ENCODE measurements around the gene FAM76B.

The FAM76B gene

DNA sequence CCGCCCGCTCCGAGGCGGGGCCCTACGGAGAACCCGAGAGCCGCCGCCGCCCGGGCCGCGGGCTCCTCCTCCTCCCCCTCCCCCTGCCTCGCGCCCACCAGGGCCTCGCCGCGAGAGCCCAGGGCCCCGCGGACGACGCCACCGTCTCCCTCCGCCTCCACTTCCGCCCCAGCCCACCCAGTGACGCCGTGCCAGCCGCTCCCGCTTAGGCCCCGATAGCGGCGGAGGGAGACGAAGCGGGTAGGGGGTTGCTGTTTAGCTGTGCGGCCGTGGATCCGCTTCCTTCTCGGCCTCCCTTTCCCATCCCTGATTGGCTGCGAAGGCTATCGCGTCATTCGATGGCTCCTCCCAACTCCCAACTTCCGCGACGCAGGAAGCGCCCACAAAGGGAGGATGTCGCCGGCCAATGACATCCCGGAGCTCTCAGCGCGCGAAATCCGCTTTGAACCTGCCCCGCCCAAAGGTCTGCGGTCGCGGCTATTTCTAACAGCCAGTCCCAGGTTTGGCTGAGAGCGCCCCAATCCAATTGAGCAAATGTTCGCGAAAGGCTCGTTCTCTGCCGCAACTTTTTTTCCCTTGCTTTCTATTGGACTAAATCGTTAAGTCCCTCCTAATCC lies at the start of gene FAM76B:
FAM76B (minus strand) TSS at position 277 of the 617 bp plus-strand sequence. CDS start 304 bp downstream, outside the sequence.
- Histone ChIP-seq H3K4me3 (ENCODE audit: low read length in 2 of 2) (peak within 1 kb of the TSS; percentile 96 to 98), H3K9ac (ENCODE audit: low read depth in 1 of 2, low read length in 2 of 2) (peak within 1 kb of the TSS; percentile 95 to 96), H3K36me3 (ENCODE audit: control insufficient read depth in 2 of 2, insufficient read depth in 2 of 2, low read length in 2 of 2) (peaks cover 19 to 21% of the 10 kb centered on the region in 2 donors), H3K9me3 (ENCODE audit: control insufficient read depth in 2 of 2, low read length in 2 of 2) (no peaks in the 10 kb centered on the region), H3K27ac (ENCODE audit: low read depth in 2 of 2, low read length in 2 of 2) (peak within 1 kb of the TSS; percentile 99 to 100), H3K4me1 (ENCODE audit: control insufficient read depth in 2 of 2, insufficient read depth in 2 of 2, low read length in 2 of 2) (peaks cover 12 to 18% of the 10 kb centered on the region in 2 donors), H3K27me3 (ENCODE audit: control insufficient read depth in 2 of 2, insufficient read depth in 2 of 2, low read length in 2 of 2) (no peaks in the 10 kb centered on the region)

DNA sequence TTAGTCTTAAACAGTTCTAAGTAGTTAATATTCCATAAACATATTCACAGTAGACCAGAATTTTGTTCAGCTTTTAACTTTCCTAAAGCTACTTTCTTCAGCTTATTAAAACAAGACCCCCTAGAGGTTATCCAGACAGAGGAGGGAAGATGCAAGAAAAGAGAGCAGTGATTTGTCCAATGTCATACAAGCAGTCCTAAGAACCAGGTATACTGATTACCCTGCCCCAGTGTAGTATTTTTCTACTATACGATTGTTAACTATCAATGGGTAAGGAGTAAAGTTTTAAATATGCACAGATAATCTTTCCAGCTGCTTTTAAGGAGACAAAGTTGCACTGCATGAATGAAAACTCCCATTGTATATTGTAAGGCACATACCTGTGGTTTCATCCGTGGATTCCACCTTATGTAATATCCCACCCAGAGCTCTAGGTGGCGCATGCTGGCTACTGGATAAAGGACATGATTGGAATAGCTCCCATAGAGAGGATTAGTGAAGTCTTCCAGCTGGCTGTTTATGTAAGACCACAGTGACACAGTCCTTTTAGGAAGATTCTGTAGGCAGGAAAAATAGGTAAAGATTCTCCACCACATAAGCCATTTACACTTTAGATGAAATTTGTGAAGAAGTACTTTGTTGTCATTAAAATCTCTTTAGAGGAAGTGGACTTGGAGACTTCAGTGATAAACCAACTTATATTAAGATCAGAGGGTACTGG lies 46.3 kb upstream of the FAM76B start:
- Histone ChIP-seq H3K36me3 (ENCODE audit: control insufficient read depth in 2 of 2, insufficient read depth in 2 of 2, low read length in 2 of 2) (peaks cover 11 to 40% of the 10 kb centered on the region in 2 donors), H3K27me3 (ENCODE audit: control insufficient read depth in 2 of 2, insufficient read depth in 2 of 2, low read length in 2 of 2) (no peaks in the 10 kb centered on the region), H3K4me3 (ENCODE audit: low read length in 2 of 2) (no peak overlapping the region), H3K27ac (ENCODE audit: low read depth in 2 of 2, low read length in 2 of 2) (no peak overlapping the region), H3K4me1 (ENCODE audit: control insufficient read depth in 2 of 2, insufficient read depth in 2 of 2, low read length in 2 of 2) (no peaks in the 10 kb centered on the region), H3K9me3 (ENCODE audit: control insufficient read depth in 2 of 2, low read length in 2 of 2) (no peaks in the 10 kb centered on the region), H3K9ac (ENCODE audit: low read depth in 1 of 2, low read length in 2 of 2) (no peak overlapping the region)

DNA sequence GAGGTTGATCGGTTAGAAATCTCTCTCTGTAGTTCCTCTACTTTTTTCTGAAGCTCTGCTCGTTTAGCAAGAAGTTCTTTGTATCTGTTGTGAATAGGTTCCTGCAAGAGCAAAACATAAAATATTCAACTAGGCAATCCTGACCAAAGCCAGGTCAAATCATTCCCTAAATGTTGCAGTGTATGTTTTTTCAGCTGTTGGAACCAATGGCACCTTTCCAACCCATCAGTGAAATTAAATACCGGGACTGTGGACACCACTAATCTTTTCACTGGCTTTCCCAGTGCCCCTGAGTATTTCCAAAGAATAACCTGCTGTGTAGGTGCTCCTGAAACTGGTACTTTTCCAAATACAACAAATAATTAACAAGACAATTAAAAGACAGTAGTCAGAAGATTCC lies 45.8 kb upstream of the FAM76B start:
- H3K9me3 ChIP-seq (ENCODE audit: control insufficient read depth in 2 of 2, low read length in 2 of 2): no peaks in the 10 kb centered on the region
- no peaks in the 10 kb centered on the region for H3K4me1 ChIP-seq (ENCODE audit: control insufficient read depth in 2 of 2, insufficient read depth in 2 of 2, low read length in 2 of 2)
- H3K27ac ChIP-seq (ENCODE audit: low read depth in 2 of 2, low read length in 2 of 2): no peak overlapping the region
- no peak overlapping the region for H3K9ac ChIP-seq (ENCODE audit: low read depth in 1 of 2, low read length in 2 of 2)
- peaks cover 10 to 42% of the 10 kb centered on the region in 2 donors for H3K36me3 ChIP-seq (ENCODE audit: control insufficient read depth in 2 of 2, insufficient read depth in 2 of 2, low read length in 2 of 2)
- H3K4me3 ChIP-seq (ENCODE audit: low read length in 2 of 2): no peak overlapping the region
- no peaks in the 10 kb centered on the region for H3K27me3 ChIP-seq (ENCODE audit: control insufficient read depth in 2 of 2, insufficient read depth in 2 of 2, low read length in 2 of 2)

DNA sequence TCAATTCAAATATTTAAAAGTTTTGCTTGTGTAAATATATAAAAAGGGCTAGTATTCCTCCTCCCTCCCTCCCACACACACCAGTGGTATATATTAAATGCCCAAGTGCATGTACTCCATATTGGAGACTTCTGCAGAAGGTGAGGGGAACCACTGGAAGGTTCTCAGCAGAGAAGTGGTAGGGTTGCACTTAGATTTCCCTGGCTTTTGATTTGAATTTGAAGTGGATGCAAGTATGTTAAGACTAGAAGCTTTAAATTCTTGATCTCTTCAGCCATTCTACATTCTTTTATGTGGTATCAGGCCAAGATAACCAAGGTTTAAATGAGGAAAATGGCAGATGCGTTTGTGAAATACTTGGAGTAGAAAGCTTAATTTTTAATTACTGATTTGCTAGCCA lies 43.8 kb upstream of the FAM76B start:
- peaks cover 18 to 44% of the 10 kb centered on the region in 2 donors for H3K36me3 ChIP-seq (ENCODE audit: control insufficient read depth in 2 of 2, insufficient read depth in 2 of 2, low read length in 2 of 2)
- H3K4me3 ChIP-seq (ENCODE audit: low read length in 2 of 2): no peak overlapping the region
- H3K27me3 ChIP-seq (ENCODE audit: control insufficient read depth in 2 of 2, insufficient read depth in 2 of 2, low read length in 2 of 2): no peaks in the 10 kb centered on the region
- H3K4me1 ChIP-seq (ENCODE audit: control insufficient read depth in 2 of 2, insufficient read depth in 2 of 2, low read length in 2 of 2): no peaks in the 10 kb centered on the region
- H3K27ac ChIP-seq (ENCODE audit: low read depth in 2 of 2, low read length in 2 of 2): no peak overlapping the region
- H3K9ac ChIP-seq (ENCODE audit: low read depth in 1 of 2, low read length in 2 of 2): no peak overlapping the region
- H3K9me3 ChIP-seq (ENCODE audit: control insufficient read depth in 2 of 2, low read length in 2 of 2): no peaks in the 10 kb centered on the region

DNA sequence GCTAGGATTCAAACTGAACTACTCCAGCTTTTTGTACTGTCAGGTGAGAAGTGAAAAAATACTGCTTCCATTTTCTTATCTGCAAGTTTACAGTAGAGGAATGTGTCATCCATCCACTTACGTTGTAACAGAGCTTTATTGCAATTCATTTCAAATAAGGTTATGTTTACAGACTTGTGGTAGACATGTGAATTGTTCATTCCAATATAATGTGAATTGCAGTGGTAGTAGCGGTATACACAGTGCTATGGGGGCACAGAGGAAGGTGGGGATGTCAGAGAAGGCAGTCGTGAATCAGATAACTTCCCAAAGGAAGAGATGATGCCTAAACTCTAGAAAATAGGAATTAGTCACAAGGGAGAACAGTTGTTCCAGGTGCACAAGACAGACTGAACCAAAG lies 43.2 kb upstream of the FAM76B start:
- Histone ChIP-seq H3K27me3 (ENCODE audit: control insufficient read depth in 2 of 2, insufficient read depth in 2 of 2, low read length in 2 of 2) (no peaks in the 10 kb centered on the region), H3K27ac (ENCODE audit: low read depth in 2 of 2, low read length in 2 of 2) (no peak overlapping the region), H3K4me1 (ENCODE audit: control insufficient read depth in 2 of 2, insufficient read depth in 2 of 2, low read length in 2 of 2) (no peaks in the 10 kb centered on the region), H3K9me3 (ENCODE audit: control insufficient read depth in 2 of 2, low read length in 2 of 2) (no peaks in the 10 kb centered on the region), H3K9ac (ENCODE audit: low read depth in 1 of 2, low read length in 2 of 2) (no peak overlapping the region), H3K4me3 (ENCODE audit: low read length in 2 of 2) (no peak overlapping the region), H3K36me3 (ENCODE audit: control insufficient read depth in 2 of 2, insufficient read depth in 2 of 2, low read length in 2 of 2) (peaks cover 18 to 44% of the 10 kb centered on the region in 2 donors)

DNA sequence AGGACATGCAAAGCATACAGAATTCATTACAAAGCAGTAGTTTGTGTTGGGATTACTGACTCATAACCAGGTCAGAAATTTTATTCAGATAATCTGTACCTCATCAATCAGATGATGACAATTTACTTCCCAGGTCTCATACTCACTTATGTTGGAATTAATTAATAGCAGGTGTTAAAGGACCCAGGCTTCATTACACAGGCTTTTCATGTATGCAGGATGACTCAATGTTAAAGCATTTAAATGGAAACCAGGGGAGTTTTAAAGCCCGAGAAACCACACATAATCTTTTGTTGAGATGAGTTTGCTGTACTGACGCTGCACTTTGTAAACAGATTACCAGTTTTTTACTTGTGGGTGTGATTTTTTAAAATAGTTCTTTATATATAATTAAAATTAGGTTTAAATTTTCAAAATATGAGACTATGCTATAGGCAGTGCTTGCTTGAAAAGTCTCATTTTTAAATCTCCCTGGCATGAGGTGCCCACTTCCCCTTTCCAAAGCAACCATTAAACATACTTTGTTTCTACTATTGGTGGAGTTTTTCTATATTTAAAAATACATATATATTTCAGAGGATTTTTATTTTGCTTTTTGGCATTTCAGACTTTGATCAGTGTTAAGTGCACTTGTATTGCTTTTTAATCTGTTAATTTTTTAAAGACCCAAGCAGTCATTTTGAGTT lies 41.8 kb upstream of the FAM76B start:
- H3K9me3 ChIP-seq (ENCODE audit: control insufficient read depth in 2 of 2, low read length in 2 of 2): no peaks in the 10 kb centered on the region
- H3K27ac ChIP-seq (ENCODE audit: low read depth in 2 of 2, low read length in 2 of 2): no peak overlapping the region
- no peak overlapping the region for H3K9ac ChIP-seq (ENCODE audit: low read depth in 1 of 2, low read length in 2 of 2)
- no peaks in the 10 kb centered on the region for H3K27me3 ChIP-seq (ENCODE audit: control insufficient read depth in 2 of 2, insufficient read depth in 2 of 2, low read length in 2 of 2)
- H3K4me1 ChIP-seq (ENCODE audit: control insufficient read depth in 2 of 2, insufficient read depth in 2 of 2, low read length in 2 of 2): no peaks in the 10 kb centered on the region
- peaks cover 24 to 44% of the 10 kb centered on the region in 2 donors for H3K36me3 ChIP-seq (ENCODE audit: control insufficient read depth in 2 of 2, insufficient read depth in 2 of 2, low read length in 2 of 2)
- H3K4me3 ChIP-seq (ENCODE audit: low read length in 2 of 2): no peak overlapping the region

DNA sequence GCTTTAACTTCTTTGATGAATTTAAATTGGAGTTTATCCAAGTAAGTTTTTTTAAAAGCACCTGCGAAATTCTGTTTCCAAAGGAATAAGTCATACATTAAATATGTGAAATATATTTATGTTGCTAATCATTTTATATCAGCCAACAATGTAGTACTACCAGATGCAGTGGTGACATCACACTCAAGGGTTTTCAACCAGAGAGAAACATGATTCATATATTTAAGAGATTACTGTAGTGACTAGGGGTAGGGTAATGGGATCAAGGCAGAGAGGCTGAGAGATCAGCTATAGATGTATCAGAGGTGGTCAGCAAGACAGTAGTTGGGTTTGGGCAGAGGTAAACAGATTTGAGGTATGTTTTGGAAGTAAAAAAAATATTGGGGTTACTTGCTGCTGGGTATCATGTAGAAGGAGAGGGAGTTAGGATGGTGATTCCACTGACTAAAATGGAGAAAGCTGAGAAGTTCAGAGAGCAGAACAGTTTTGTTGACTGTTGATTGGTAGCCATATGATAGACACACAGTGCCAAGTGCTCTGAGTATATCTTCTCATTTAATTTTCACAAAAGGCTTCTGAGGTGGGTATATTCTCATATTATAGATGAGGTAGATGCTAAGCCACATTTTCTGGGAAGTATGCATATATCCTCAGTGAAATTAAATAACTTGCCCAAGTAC lies 40.1 kb upstream of the FAM76B start:
- Histone ChIP-seq H3K36me3 (ENCODE audit: control insufficient read depth in 2 of 2, insufficient read depth in 2 of 2, low read length in 2 of 2) (peaks cover 24 to 32% of the 10 kb centered on the region in 2 donors), H3K9ac (ENCODE audit: low read depth in 1 of 2, low read length in 2 of 2) (no peak overlapping the region), H3K27ac (ENCODE audit: low read depth in 2 of 2, low read length in 2 of 2) (no peak overlapping the region), H3K4me1 (ENCODE audit: control insufficient read depth in 2 of 2, insufficient read depth in 2 of 2, low read length in 2 of 2) (no peaks in the 10 kb centered on the region), H3K9me3 (ENCODE audit: control insufficient read depth in 2 of 2, low read length in 2 of 2) (no peaks in the 10 kb centered on the region), H3K27me3 (ENCODE audit: control insufficient read depth in 2 of 2, insufficient read depth in 2 of 2, low read length in 2 of 2) (no peaks in the 10 kb centered on the region), H3K4me3 (ENCODE audit: low read length in 2 of 2) (no peak overlapping the region)

DNA sequence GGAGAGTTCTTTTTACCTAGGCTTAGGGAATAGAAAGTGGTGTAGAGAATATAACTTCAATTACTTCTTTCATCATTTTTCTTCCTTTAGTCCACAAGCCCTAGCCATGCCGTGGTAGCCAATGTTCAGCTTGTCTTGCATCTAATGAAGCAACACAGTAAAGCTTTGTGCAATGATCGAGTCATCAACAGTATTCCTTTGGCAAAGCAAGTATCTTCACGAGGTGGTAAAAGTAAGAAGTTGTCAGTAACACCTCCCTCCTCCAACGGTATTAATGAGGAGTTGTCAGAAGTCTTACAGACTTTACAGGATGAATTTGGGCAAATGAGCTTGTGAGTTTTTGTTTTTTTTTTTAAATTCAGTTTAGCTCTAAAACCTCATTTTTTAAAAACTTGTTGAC lies 38.1 kb upstream of the FAM76B start:
- H3K36me3 ChIP-seq (ENCODE audit: control insufficient read depth in 2 of 2, insufficient read depth in 2 of 2, low read length in 2 of 2): peaks cover 25 to 26% of the 10 kb centered on the region in 2 donors

DNA sequence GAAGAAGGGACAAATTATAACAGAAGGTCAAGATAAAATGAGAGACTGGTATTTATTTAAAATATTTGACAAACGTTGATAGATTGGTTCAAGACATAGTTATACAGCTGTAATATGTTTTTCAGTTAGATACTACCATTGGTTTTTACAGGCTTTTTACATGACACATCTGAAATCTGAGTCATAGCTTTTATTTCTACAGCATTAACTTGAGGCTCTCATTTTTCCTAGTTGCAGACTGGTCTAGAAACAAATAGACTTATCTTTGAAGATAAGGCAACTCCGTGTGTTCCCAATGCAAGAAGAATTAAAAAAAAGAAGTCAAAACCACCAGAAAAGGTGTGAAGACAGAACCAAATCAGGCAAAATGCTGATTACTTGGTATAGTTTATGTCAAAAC lies 32.1 kb upstream of the FAM76B start:
- Histone ChIP-seq H3K36me3 (ENCODE audit: control insufficient read depth in 2 of 2, insufficient read depth in 2 of 2, low read length in 2 of 2) (peaks cover 16 to 17% of the 10 kb centered on the region in 2 donors), H3K4me1 (ENCODE audit: control insufficient read depth in 2 of 2, insufficient read depth in 2 of 2, low read length in 2 of 2) (no peaks in the 10 kb centered on the region), H3K9ac (ENCODE audit: low read depth in 1 of 2, low read length in 2 of 2) (no peak overlapping the region), H3K27me3 (ENCODE audit: control insufficient read depth in 2 of 2, insufficient read depth in 2 of 2, low read length in 2 of 2) (no peaks in the 10 kb centered on the region), H3K4me3 (ENCODE audit: low read length in 2 of 2) (no peak overlapping the region), H3K9me3 (ENCODE audit: control insufficient read depth in 2 of 2, low read length in 2 of 2) (no peaks in the 10 kb centered on the region), H3K27ac (ENCODE audit: low read depth in 2 of 2, low read length in 2 of 2) (no peak overlapping the region)

More for the DNA sequence above, 38.1 kb upstream of the FAM76B start:
- no peaks in the 10 kb centered on the region for H3K4me1 ChIP-seq (ENCODE audit: control insufficient read depth in 2 of 2, insufficient read depth in 2 of 2, low read length in 2 of 2)
- no peak overlapping the region for H3K4me3 ChIP-seq (ENCODE audit: low read length in 2 of 2)
- no peaks in the 10 kb centered on the region for H3K27me3 ChIP-seq (ENCODE audit: control insufficient read depth in 2 of 2, insufficient read depth in 2 of 2, low read length in 2 of 2)
- H3K9me3 ChIP-seq (ENCODE audit: control insufficient read depth in 2 of 2, low read length in 2 of 2): no peaks in the 10 kb centered on the region
- no peak overlapping the region for H3K9ac ChIP-seq (ENCODE audit: low read depth in 1 of 2, low read length in 2 of 2)
- H3K27ac ChIP-seq (ENCODE audit: low read depth in 2 of 2, low read length in 2 of 2): no peak overlapping the region

DNA sequence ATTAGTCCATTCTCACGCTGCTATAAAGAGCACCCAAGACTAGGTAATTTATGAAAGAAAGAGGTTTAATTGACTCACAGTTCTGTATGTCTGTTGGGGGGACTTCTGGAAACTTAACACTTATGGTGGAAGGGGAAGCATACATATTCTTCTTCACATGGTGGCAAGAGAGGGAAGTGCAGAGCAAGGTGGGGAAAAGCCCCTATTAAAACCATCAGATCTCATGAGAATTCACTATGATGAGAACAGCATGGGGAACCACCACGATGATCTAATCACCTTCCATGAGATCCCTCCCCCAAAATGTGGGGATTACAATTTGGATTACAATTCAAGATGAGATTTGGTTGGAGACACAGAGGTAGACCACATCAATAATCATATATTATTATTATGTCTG lies 26.5 kb upstream of the FAM76B start:
- Histone ChIP-seq H3K9ac (ENCODE audit: low read depth in 1 of 2, low read length in 2 of 2) (no peak overlapping the region), H3K27me3 (ENCODE audit: control insufficient read depth in 2 of 2, insufficient read depth in 2 of 2, low read length in 2 of 2) (no peaks in the 10 kb centered on the region), H3K4me1 (ENCODE audit: control insufficient read depth in 2 of 2, insufficient read depth in 2 of 2, low read length in 2 of 2) (no peaks in the 10 kb centered on the region), H3K4me3 (ENCODE audit: low read length in 2 of 2) (no peak overlapping the region), H3K36me3 (ENCODE audit: control insufficient read depth in 2 of 2, insufficient read depth in 2 of 2, low read length in 2 of 2) (peaks cover 13 to 14% of the 10 kb centered on the region in 2 donors), H3K27ac (ENCODE audit: low read depth in 2 of 2, low read length in 2 of 2) (no peak overlapping the region), H3K9me3 (ENCODE audit: control insufficient read depth in 2 of 2, low read length in 2 of 2) (no peaks in the 10 kb centered on the region)
